ENCODE results near the gene HS3ST4. TPM values are rescaled to one million over a fixed set of nuclear protein-coding genes. Genes with fewer than 3 reads are reported as not detected.

HS3ST4 gene
- total RNA-seq, 1 donor from 2014 or later: 1.2 TPM

- Mint-ChIP-seq H3K27me3 (ENCODE audit: low read depth, unreplicated experiment) (no peaks in the 10 kb centered on the region), H3K27ac (ENCODE audit: unreplicated experiment) (no peak overlapping the region), H3K9me3 (ENCODE audit: unreplicated experiment) (peaks cover 3% of the 10 kb centered on the region), H3K4me3 (ENCODE audit: unreplicated experiment) (no peak overlapping the region), H3K36me3 (ENCODE audit: low read depth, unreplicated experiment) (no peaks in the 10 kb centered on the region), H3K4me1 (ENCODE audit: low read depth, unreplicated experiment) (no peaks in the 10 kb centered on the region)
- DNase-seq (ENCODE audit: low read depth) (no peak), FAIRE-seq (no peak)
- H3K27ac ChIP-seq (ENCODE audit: low read depth, low read length): no peak overlapping the region
- H3K4me2 ChIP-seq (ENCODE audit: low read length): no peak overlapping the region
- H2AFZ ChIP-seq (ENCODE audit: low read depth, low read length): no peak overlapping the region
- H3K4me1 ChIP-seq (ENCODE audit: insufficient read depth, low read length): no peaks in the 10 kb centered on the region
- peaks cover 3% of the 10 kb centered on the region for H3K9me3 ChIP-seq (ENCODE audit: insufficient read depth, low read depth, low read length)
- H3K27me3 ChIP-seq (ENCODE audit: insufficient read depth, low read length): no peaks in the 10 kb centered on the region
- H3K79me2 ChIP-seq (ENCODE audit: insufficient read depth, low read length): no peaks in the 10 kb centered on the region
- H3K9ac ChIP-seq (ENCODE audit: low read length): no peak overlapping the region
- H3K36me3 ChIP-seq (ENCODE audit: insufficient read depth, low read length): no peaks in the 10 kb centered on the region
- TF ChIP-seq EZH2 (IDR thresholded peaks at IDR 0.05; ENCODE audit: insufficient read depth, low read length): no peak
- TF ChIP-seq CTCF (IDR thresholded peaks at IDR 0.05; ENCODE audit: insufficient read depth, low read depth, low read length): no peak
- no peak overlapping the region for H3K4me3 ChIP-seq (ENCODE audit: insufficient read depth, low read depth, low read length)
- no peaks in the 10 kb centered on the region for H4K20me1 ChIP-seq (ENCODE audit: insufficient read depth, low read length)
Measured at GRCh38 chr16:25799816-25800215, 108.1 kb downstream of the HS3ST4 start.

GRCh38 chr16:25812215-25812614, 120.5 kb downstream of the HS3ST4 start:
- no peaks in the 10 kb centered on the region for H3K27me3 ChIP-seq (ENCODE audit: insufficient read depth, low read length)
- no peaks in the 10 kb centered on the region for H4K20me1 ChIP-seq (ENCODE audit: insufficient read depth, low read length)
- no peak for FAIRE-seq
- no peaks in the 10 kb centered on the region for H3K36me3 ChIP-seq (ENCODE audit: insufficient read depth, low read length)
- H3K36me3 Mint-ChIP-seq (ENCODE audit: low read depth, unreplicated experiment): no peaks in the 10 kb centered on the region
- H3K27ac Mint-ChIP-seq (ENCODE audit: unreplicated experiment): no peak overlapping the region
- peaks cover 4% of the 10 kb centered on the region for H3K9me3 Mint-ChIP-seq (ENCODE audit: unreplicated experiment)
- H3K4me3 ChIP-seq (ENCODE audit: insufficient read depth, low read depth, low read length): no peak overlapping the region
- H2AFZ ChIP-seq (ENCODE audit: low read depth, low read length): no peak overlapping the region
- no peak overlapping the region for H3K4me2 ChIP-seq (ENCODE audit: low read length)
- no peak overlapping the region for H3K9ac ChIP-seq (ENCODE audit: low read length)
- no peaks in the 10 kb centered on the region for H3K27me3 Mint-ChIP-seq (ENCODE audit: low read depth, unreplicated experiment)
- no peaks in the 10 kb centered on the region for H3K4me1 Mint-ChIP-seq (ENCODE audit: low read depth, unreplicated experiment)
- H3K4me3 Mint-ChIP-seq (ENCODE audit: unreplicated experiment): no peak overlapping the region
- no peak overlapping the region for H3K27ac ChIP-seq (ENCODE audit: low read depth, low read length)
- TF ChIP-seq EZH2 (IDR thresholded peaks at IDR 0.05; ENCODE audit: insufficient read depth, low read length): no peak
- TF ChIP-seq CTCF (IDR thresholded peaks at IDR 0.05; ENCODE audit: insufficient read depth, low read depth, low read length): no peak
- no peaks in the 10 kb centered on the region for H3K4me1 ChIP-seq (ENCODE audit: insufficient read depth, low read length)
- H3K79me2 ChIP-seq (ENCODE audit: insufficient read depth, low read length): no peaks in the 10 kb centered on the region
- no peak for DNase-seq (ENCODE audit: low read depth)
- no peaks in the 10 kb centered on the region for H3K9me3 ChIP-seq (ENCODE audit: insufficient read depth, low read depth, low read length)

GRCh38 chr16:25817295-25817694, 125.5 kb downstream of the HS3ST4 start:
- TF ChIP-seq EZH2 (IDR thresholded peaks at IDR 0.05; ENCODE audit: insufficient read depth, low read length) (no peak), CTCF (IDR thresholded peaks at IDR 0.05; ENCODE audit: insufficient read depth, low read depth, low read length) (no peak)
- Mint-ChIP-seq H3K4me1 (ENCODE audit: low read depth, unreplicated experiment) (no peaks in the 10 kb centered on the region), H3K4me3 (ENCODE audit: unreplicated experiment) (no peak overlapping the region), H3K27me3 (ENCODE audit: low read depth, unreplicated experiment) (no peaks in the 10 kb centered on the region), H3K9me3 (ENCODE audit: unreplicated experiment) (peaks cover 2% of the 10 kb centered on the region), H3K27ac (ENCODE audit: unreplicated experiment) (no peak overlapping the region), H3K36me3 (ENCODE audit: low read depth, unreplicated experiment) (no peaks in the 10 kb centered on the region)
- Histone ChIP-seq H2AFZ (ENCODE audit: low read depth, low read length) (no peak overlapping the region), H3K27ac (ENCODE audit: low read depth, low read length) (no peak overlapping the region), H3K9ac (ENCODE audit: low read length) (no peak overlapping the region), H3K4me2 (ENCODE audit: low read length) (no peak overlapping the region), H3K4me1 (ENCODE audit: insufficient read depth, low read length) (no peaks in the 10 kb centered on the region), H4K20me1 (ENCODE audit: insufficient read depth, low read length) (no peaks in the 10 kb centered on the region), H3K36me3 (ENCODE audit: insufficient read depth, low read length) (no peaks in the 10 kb centered on the region), H3K27me3 (ENCODE audit: insufficient read depth, low read length) (no peaks in the 10 kb centered on the region), H3K79me2 (ENCODE audit: insufficient read depth, low read length) (no peaks in the 10 kb centered on the region), H3K4me3 (ENCODE audit: insufficient read depth, low read depth, low read length) (no peak overlapping the region), H3K9me3 (ENCODE audit: insufficient read depth, low read depth, low read length) (no peaks in the 10 kb centered on the region)
- FAIRE-seq (no peak), DNase-seq (ENCODE audit: low read depth) (no peak)

Data from astrocyte (in vitro differentiated cells and primary cell).